Keratinocyte (primary cell): ENCODE measurements around the gene HEXIM1.

ENCODE experiments used
- CTCF ChIP-seq, 3 experiments: IDR thresholded peaks in 1 of 3; conservative IDR thresholded peaks in 1 of 3; optimal IDR thresholded peaks in 1 of 3; 2 replicates in 2 of 3; 3 replicates in 1 of 3; pipeline versions ENCODE3 to v1.5.1; 2011; ENCODE audit warnings: low read length in 3 of 3, mild to moderate bottlenecking in 3 of 3, moderate library complexity in 2 of 3, control low read depth in 1 of 3, inconsistent platforms in 1 of 3; ENCODE audit not compliant: insufficient read depth in 2 of 3; ENCODE audit errors: extremely low read depth in 1 of 3
- EZH2 ChIP-seq: IDR thresholded peaks from one replicate; pipeline ENCODE4 v1.6.1; 2012; ENCODE audit warnings: inconsistent platforms, mild to moderate bottlenecking, low read length, moderate library complexity

- peak in 2 of 3 experiments; percentile 32 to 34 for TF ChIP-seq CTCF (optimal IDR thresholded peaks at IDR 0.05 in 1 of 3, IDR thresholded peaks at IDR 0.05 in 1 of 3, conservative IDR thresholded peaks at IDR 0.05 in 1 of 3; ENCODE audit: extremely low read depth in 1 of 3, insufficient read depth in 2 of 3, low read length in 3 of 3)
- TF ChIP-seq EZH2: no peak
Observed at GRCh38 chr17:45160447-45161287, 12.4 kb downstream of the HEXIM1 start.
